ENCODE results near the gene ADGRL3.

GRCh38 chr4:61860376-61860775 is 660.2 kb downstream of the ADGRL3 start:
- TF ChIP-seq, protein P1, sequence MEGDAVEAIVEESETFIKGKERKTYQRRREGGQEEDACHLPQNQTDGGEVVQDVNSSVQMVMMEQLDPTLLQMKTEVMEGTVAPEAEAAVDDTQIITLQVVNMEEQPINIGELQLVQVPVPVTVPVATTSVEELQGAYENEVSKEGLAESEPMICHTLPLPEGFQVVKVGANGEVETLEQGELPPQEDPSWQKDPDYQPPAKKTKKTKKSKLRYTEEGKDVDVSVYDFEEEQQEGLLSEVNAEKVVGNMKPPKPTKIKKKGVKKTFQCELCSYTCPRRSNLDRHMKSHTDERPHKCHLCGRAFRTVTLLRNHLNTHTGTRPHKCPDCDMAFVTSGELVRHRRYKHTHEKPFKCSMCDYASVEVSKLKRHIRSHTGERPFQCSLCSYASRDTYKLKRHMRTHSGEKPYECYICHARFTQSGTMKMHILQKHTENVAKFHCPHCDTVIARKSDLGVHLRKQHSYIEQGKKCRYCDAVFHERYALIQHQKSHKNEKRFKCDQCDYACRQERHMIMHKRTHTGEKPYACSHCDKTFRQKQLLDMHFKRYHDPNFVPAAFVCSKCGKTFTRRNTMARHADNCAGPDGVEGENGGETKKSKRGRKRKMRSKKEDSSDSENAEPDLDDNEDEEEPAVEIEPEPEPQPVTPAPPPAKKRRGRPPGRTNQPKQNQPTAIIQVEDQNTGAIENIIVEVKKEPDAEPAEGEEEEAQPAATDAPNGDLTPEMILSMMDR (conservative IDR thresholded peaks at IDR 0.05; ENCODE audit: low read length), result no peak
- TF ChIP-seq EZH2phosphoT487 (IDR thresholded peaks at IDR 0.05; ENCODE audit: borderline replicate concordance, low read depth, low read length), result no peak

All from OCI-LY7 (cell line).